Lower lobe of right lung (tissue), 2 donors: ENCODE measurements around the gene S100A4. TPM values are rescaled to one million over a fixed set of nuclear protein-coding genes. Genes with fewer than 3 reads are reported as not detected.

Experiments used
- ATAC-seq, 2 donors: fragments of 200-7000 bp; cut with Tn5 transposase; one replicate each; pipeline ENCODE4 v1.9.1; 2020 to 2022; ENCODE audit warnings: mild to moderate bottlenecking in 2 of 2, moderate library complexity in 2 of 2
- DNase-seq: peaks from one replicate; pipeline ENCODE4 v3.0.0-alpha.2; 2020
- H3K27ac ChIP-seq: fragments of 200-600 bp; one replicate; pipeline ENCODE4 v1.8.0; 2022
- H3K27me3 ChIP-seq: fragments of 200-600 bp; one replicate; pipeline ENCODE4 v1.8.0; 2022; ENCODE audit warnings: low read depth
- H3K36me3 ChIP-seq: fragments of 200-600 bp; one replicate; pipeline ENCODE4 v1.8.0; 2022; ENCODE audit warnings: mild to moderate bottlenecking
- H3K4me1 ChIP-seq: fragments of 200-600 bp; one replicate; pipeline ENCODE4 v1.8.0; 2022
- H3K4me3 ChIP-seq: fragments of 200-600 bp; one replicate; pipeline ENCODE4 v1.8.0; 2022; ENCODE audit warnings: mild to moderate bottlenecking
- H3K9me3 ChIP-seq: fragments of 200-600 bp; one replicate; pipeline ENCODE4 v1.8.0; 2022
- intact Hi-C: fragments of 100-400 bp; cut with DNase I; formaldehyde crosslinking; loops from one replicate; pipeline ENCODE4 v1.11.0; 2022
- total RNA-seq: library from RNA; stranded (reverse); fragmentation: NEBNext Ultra II Directional; extraction: Animal tissue kit (Norgen Biotek cat#: 25700); gene quantifications from one replicate; pipeline ENCODE4 v1.2.1, GENCODE V29; 2021
- TF ChIP-seq, protein P1 (sequence below): fragments of 200-600 bp; IDR thresholded peaks from one replicate; pipeline ENCODE4 v1.8.0; 2022; ENCODE audit warnings: antibody characterized with exemption, mild to moderate bottlenecking
- donor health status: DM: no; HTN: yes; CAD: no; lungs with severe emphysema.

The S100A4 gene
- total RNA-seq, 1 donor from 2014 or later: 600 TPM

- Histone ChIP-seq H3K9me3 (no peaks in the 10 kb centered on the region), H3K27me3 (no peaks in the 10 kb centered on the region), H3K4me1 (no peaks in the 10 kb centered on the region), H3K27ac (no peak overlapping the region), H3K36me3 (no peaks in the 10 kb centered on the region), H3K4me3 (no peak overlapping the region)
- no peak for ATAC-seq
- TF ChIP-seq, protein P1, sequence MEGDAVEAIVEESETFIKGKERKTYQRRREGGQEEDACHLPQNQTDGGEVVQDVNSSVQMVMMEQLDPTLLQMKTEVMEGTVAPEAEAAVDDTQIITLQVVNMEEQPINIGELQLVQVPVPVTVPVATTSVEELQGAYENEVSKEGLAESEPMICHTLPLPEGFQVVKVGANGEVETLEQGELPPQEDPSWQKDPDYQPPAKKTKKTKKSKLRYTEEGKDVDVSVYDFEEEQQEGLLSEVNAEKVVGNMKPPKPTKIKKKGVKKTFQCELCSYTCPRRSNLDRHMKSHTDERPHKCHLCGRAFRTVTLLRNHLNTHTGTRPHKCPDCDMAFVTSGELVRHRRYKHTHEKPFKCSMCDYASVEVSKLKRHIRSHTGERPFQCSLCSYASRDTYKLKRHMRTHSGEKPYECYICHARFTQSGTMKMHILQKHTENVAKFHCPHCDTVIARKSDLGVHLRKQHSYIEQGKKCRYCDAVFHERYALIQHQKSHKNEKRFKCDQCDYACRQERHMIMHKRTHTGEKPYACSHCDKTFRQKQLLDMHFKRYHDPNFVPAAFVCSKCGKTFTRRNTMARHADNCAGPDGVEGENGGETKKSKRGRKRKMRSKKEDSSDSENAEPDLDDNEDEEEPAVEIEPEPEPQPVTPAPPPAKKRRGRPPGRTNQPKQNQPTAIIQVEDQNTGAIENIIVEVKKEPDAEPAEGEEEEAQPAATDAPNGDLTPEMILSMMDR: no peak
- no peak for DNase-seq
- intact Hi-C loops: no loop called here
Measured at GRCh38 chr1:153505576-153505975, 40.0 kb downstream of the S100A4 start.

DNA sequence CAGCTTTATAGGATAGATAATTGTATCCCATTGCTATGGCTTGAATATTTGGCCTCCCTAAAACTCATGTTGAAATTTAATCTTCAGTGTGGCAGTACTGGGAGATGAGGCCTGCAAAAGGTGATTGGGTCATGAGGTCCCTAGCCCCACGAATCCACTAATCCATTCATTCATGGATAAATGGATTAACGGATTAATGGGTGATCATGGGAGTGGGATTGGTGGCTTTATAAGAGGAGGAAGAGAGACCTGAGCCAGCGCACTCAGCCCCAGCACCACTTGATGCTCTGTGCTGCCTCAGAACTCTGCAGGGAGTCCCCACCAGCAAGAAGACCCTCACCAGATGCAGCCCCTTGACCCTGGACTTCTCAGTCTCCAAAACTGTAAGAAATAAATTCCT, 41.8 kb downstream of the S100A4 start:
- no peak for DNase-seq
- H3K4me1 ChIP-seq: no peaks in the 10 kb centered on the region
- no peak for ATAC-seq
- no peak overlapping the region for H3K4me3 ChIP-seq
- no peak overlapping the region for H3K27ac ChIP-seq
- no peaks in the 10 kb centered on the region for H3K27me3 ChIP-seq
- TF ChIP-seq, protein P1: no peak
- intact Hi-C loops: no loop called here
- H3K36me3 ChIP-seq: no peaks in the 10 kb centered on the region
- H3K9me3 ChIP-seq: no peaks in the 10 kb centered on the region

DNA sequence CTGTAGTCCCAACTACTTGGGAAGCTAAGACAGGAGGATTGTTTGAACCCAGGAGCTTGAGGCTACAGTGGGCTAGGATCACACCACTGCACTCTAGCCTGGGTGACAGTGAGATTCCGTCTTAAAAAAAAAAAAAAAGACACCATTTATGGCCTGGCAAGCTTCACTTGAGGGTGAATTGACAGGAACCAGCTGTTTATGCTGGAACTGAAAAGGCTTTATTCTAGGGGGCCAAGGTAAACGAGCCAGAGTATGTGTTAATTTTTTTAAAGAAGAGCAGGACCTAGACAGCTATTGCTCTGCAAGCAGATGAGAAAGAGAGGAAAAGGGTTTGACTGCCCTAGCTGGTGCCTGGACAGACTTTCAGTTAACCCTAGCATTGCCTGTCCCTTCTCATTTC, 46.9 kb downstream of the S100A4 start:
- H3K27me3 ChIP-seq: no peaks in the 10 kb centered on the region
- ATAC-seq: no peak
- no peak for DNase-seq
- intact Hi-C loops: no loop called here
- H3K36me3 ChIP-seq: no peaks in the 10 kb centered on the region
- H3K9me3 ChIP-seq: no peaks in the 10 kb centered on the region
- no peak overlapping the region for H3K4me3 ChIP-seq
- TF ChIP-seq, protein P1: no peak
- H3K27ac ChIP-seq: no peak overlapping the region
- H3K4me1 ChIP-seq: no peaks in the 10 kb centered on the region

DNA sequence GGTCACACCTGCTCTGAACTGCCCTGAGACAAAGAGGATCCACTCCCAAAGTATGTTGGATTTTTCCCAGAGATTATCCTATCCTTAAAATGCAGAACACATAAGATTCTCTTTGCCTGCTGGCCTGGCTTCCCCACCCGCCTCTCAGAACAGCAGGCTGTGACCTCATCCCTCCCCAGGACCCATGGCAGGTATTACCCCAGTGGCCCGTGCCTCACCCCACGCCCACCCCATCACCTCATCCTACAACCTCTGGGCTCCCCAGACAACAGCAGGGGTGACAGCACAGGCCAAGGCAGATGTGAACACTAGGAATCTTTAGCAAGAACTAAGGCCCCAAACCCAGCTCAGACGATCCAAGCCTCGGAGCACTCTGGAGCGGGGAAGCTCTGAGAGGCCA, 50.1 kb downstream of the S100A4 start:
- intact Hi-C loops: no loop called here
- peak in 1 of 2 donors; percentile 22 for ATAC-seq

DNA sequence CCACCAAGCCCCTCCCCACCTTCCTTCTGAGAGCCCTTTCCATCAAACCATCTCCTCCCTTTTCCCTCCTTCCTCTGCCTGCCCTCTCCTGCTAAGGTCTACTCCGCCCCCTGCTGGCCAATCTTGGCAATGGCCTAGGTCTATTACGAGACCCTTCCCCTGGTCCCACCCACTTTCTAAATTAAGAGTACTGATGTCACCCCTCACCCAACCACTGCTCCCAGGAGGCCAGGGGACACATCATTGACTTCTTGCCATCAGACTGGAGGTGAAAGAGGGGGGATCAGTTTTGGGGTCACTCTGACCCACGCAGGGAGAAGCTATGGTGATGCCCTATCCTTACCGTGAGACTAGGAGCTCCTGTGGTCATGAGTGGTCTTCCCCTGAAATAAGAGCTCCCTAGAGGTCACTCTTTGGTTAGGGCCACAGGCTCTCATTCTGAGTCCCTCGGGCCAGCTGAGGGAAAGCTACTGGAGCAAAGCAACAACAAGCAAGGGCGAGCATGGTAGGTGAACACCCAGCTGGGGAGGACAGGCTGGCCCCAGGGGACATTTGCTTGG, 50.5 kb downstream of the S100A4 start:
- Histone ChIP-seq H3K9me3 (no peaks in the 10 kb centered on the region), H3K36me3 (no peaks in the 10 kb centered on the region), H3K4me3 (no peak overlapping the region), H3K4me1 (peaks cover 7% of the 10 kb centered on the region), H3K27ac (no peak overlapping the region), H3K27me3 (no peaks in the 10 kb centered on the region)
- ATAC-seq (peak; percentile 79 to 83), DNase-seq (peak; percentile 86)
- TF ChIP-seq, protein P1: peak; percentile 90
- intact Hi-C loops: no loop called here

More for the DNA sequence above, 50.1 kb downstream of the S100A4 start:
- Histone ChIP-seq H3K27ac (no peak overlapping the region), H3K4me1 (peaks cover 5% of the 10 kb centered on the region), H3K36me3 (no peaks in the 10 kb centered on the region), H3K4me3 (no peak overlapping the region), H3K9me3 (no peaks in the 10 kb centered on the region), H3K27me3 (no peaks in the 10 kb centered on the region)
- DNase-seq: no peak
- TF ChIP-seq, protein P1: no peak

Other genes with a start within 250 kb of the S100A4 start
- gene PGLYRP3, start 232.9 kb downstream of the S100A4 start, total RNA-seq: not detected
- 0.30 TPM for gene PGLYRP4, start 197.0 kb downstream of the S100A4 start, total RNA-seq
- 911 TPM for gene S100A9, start 188.0 kb downstream of the S100A4 start, total RNA-seq
- gene S100A12, start 170.2 kb downstream of the S100A4 start, total RNA-seq: 54.9 TPM
- 622 TPM for gene S100A8, start 154.7 kb downstream of the S100A4 start, total RNA-seq
- not detected for gene S100A7A, start 129.3 kb downstream of the S100A4 start, total RNA-seq
- not detected for gene S100A7, start 85.2 kb downstream of the S100A4 start, total RNA-seq
- 1,109 TPM for gene S100A6, start 9.8 kb downstream of the S100A4 start, total RNA-seq
- gene S100A5, start 4.9 kb downstream of the S100A4 start, total RNA-seq: not detected
- 4.5 TPM for gene S100A3, start 3.5 kb upstream of the S100A4 start, total RNA-seq
- 3.8 TPM for gene S100A2, start 20.0 kb upstream of the S100A4 start, total RNA-seq
- 52.3 TPM for gene S100A16, start 67.3 kb upstream of the S100A4 start, total RNA-seq
- gene S100A14, start 70.5 kb upstream of the S100A4 start, total RNA-seq: 138 TPM
- gene S100A13, start 81.7 kb upstream of the S100A4 start, total RNA-seq: 83.0 TPM
- gene S100A1, start 82.6 kb upstream of the S100A4 start, total RNA-seq: 0.71 TPM
- 72.2 TPM for gene CHTOP, start 88.3 kb upstream of the S100A4 start, total RNA-seq
- 40.2 TPM for gene SNAPIN, start 112.9 kb upstream of the S100A4 start, total RNA-seq
- 83.2 TPM for gene ILF2, start 125.2 kb upstream of the S100A4 start, total RNA-seq
- gene NPR1, start 132.9 kb upstream of the S100A4 start, total RNA-seq: 58.8 TPM
- 77.3 TPM for gene INTS3, start 182.2 kb upstream of the S100A4 start, total RNA-seq
- 99.6 TPM for gene SLC27A3, start 229.6 kb upstream of the S100A4 start, total RNA-seq